ENCODE results near the gene GRB14. TPM values are rescaled to one million over a fixed set of nuclear protein-coding genes. Genes with fewer than 3 reads are reported as not detected.

The GRB14 gene
- total and polyA plus RNA-seq, 2 donors (not counting 1 experiment from before 2014, with no cell fraction given), result 0.33 to 0.34 TPM

- TF ChIP-seq EZH2 (IDR thresholded peaks at IDR 0.05; ENCODE audit: low read length, missing control alignments) (no peak), CTCF (conservative IDR thresholded peaks at IDR 0.05 in 1 of 2, IDR thresholded peaks at IDR 0.05 in 1 of 2; ENCODE audit: low read depth in 1 of 2, low read length in 2 of 2) (no peak)
- Histone ChIP-seq H3K9ac (ENCODE audit: insufficient read depth, low read length) (no peak overlapping the region), H2AFZ (ENCODE audit: low read length) (no peak overlapping the region), H3K4me2 (ENCODE audit: extremely low read depth, insufficient read depth, low read length) (no peak overlapping the region), H3K27me3 (ENCODE audit: control insufficient read depth, insufficient read depth, low read length) (no peaks in the 10 kb centered on the region), H3K79me2 (ENCODE audit: control insufficient read depth, insufficient read depth, low read length) (no peaks in the 10 kb centered on the region), H4K20me1 (ENCODE audit: control insufficient read depth, extremely low read depth, insufficient read depth, low read length) (no peaks in the 10 kb centered on the region), H3K9me3 (ENCODE audit: control insufficient read depth, insufficient read depth, low read depth, low read length) (no peaks in the 10 kb centered on the region), H3K27ac (ENCODE audit: insufficient read depth, low read length) (no peak overlapping the region), H3K4me3 (replicated peaks in 1 of 4; ENCODE audit: control extremely low read depth in 1 of 4, insufficient read depth in 1 of 4, low read depth in 3 of 4, low read length in 4 of 4) (no peak overlapping the region), H3K36me3 (ENCODE audit: control insufficient read depth, insufficient read depth, low read length) (no peaks in the 10 kb centered on the region), H3K4me1 (ENCODE audit: control insufficient read depth, extremely low read depth, insufficient read depth, low read length) (no peaks in the 10 kb centered on the region)
- no peak for DNase-seq (ENCODE audit: low read depth in 2 of 2)
Measured at GRCh38 chr2:164535280-164536025, 85.8 kb downstream of the GRB14 start.

- no peak overlapping the region for H2AFZ ChIP-seq (ENCODE audit: low read length)
Measured at GRCh38 chr2:164530464-164530863, 90.8 kb downstream of the GRB14 start.

GRCh38 chr2:164523726-164524125 is 97.6 kb downstream of the GRB14 start:
- no peaks in the 10 kb centered on the region for H4K20me1 ChIP-seq (ENCODE audit: control insufficient read depth, extremely low read depth, insufficient read depth, low read length)
- H3K9ac ChIP-seq (ENCODE audit: insufficient read depth, low read length), result no peak overlapping the region
- no peak overlapping the region for H2AFZ ChIP-seq (ENCODE audit: low read length)
- no peaks in the 10 kb centered on the region for H3K4me1 ChIP-seq (ENCODE audit: control insufficient read depth, extremely low read depth, insufficient read depth, low read length)
- TF ChIP-seq EZH2 (IDR thresholded peaks at IDR 0.05; ENCODE audit: low read length, missing control alignments), result no peak
- TF ChIP-seq CTCF (conservative IDR thresholded peaks at IDR 0.05 in 1 of 2, IDR thresholded peaks at IDR 0.05 in 1 of 2; ENCODE audit: low read depth in 1 of 2, low read length in 2 of 2), result no peak
- H3K79me2 ChIP-seq (ENCODE audit: control insufficient read depth, insufficient read depth, low read length), result no peaks in the 10 kb centered on the region
- no peak overlapping the region for H3K4me2 ChIP-seq (ENCODE audit: extremely low read depth, insufficient read depth, low read length)
- no peaks in the 10 kb centered on the region for H3K27me3 ChIP-seq (ENCODE audit: control insufficient read depth, insufficient read depth, low read length)
- no peak overlapping the region for H3K4me3 ChIP-seq (replicated peaks in 1 of 4; ENCODE audit: control extremely low read depth in 1 of 4, insufficient read depth in 1 of 4, low read depth in 3 of 4, low read length in 4 of 4)
- H3K27ac ChIP-seq (ENCODE audit: insufficient read depth, low read length), result no peak overlapping the region
- DNase-seq (ENCODE audit: low read depth in 2 of 2), result no peak
- no peaks in the 10 kb centered on the region for H3K9me3 ChIP-seq (ENCODE audit: control insufficient read depth, insufficient read depth, low read depth, low read length)
- H3K36me3 ChIP-seq (ENCODE audit: control insufficient read depth, insufficient read depth, low read length), result no peaks in the 10 kb centered on the region

More at GRCh38 chr2:164530464-164530863, 90.8 kb downstream of the GRB14 start:
- Histone ChIP-seq H3K79me2 (ENCODE audit: control insufficient read depth, insufficient read depth, low read length) (no peaks in the 10 kb centered on the region), H3K9me3 (ENCODE audit: control insufficient read depth, insufficient read depth, low read depth, low read length) (no peaks in the 10 kb centered on the region), H3K4me1 (ENCODE audit: control insufficient read depth, extremely low read depth, insufficient read depth, low read length) (no peaks in the 10 kb centered on the region), H4K20me1 (ENCODE audit: control insufficient read depth, extremely low read depth, insufficient read depth, low read length) (no peaks in the 10 kb centered on the region), H3K4me3 (replicated peaks in 1 of 4; ENCODE audit: control extremely low read depth in 1 of 4, insufficient read depth in 1 of 4, low read depth in 3 of 4, low read length in 4 of 4) (no peak overlapping the region), H3K4me2 (ENCODE audit: extremely low read depth, insufficient read depth, low read length) (no peak overlapping the region), H3K27ac (ENCODE audit: insufficient read depth, low read length) (no peak overlapping the region), H3K9ac (ENCODE audit: insufficient read depth, low read length) (no peak overlapping the region), H3K36me3 (ENCODE audit: control insufficient read depth, insufficient read depth, low read length) (no peaks in the 10 kb centered on the region), H3K27me3 (ENCODE audit: control insufficient read depth, insufficient read depth, low read length) (no peaks in the 10 kb centered on the region)
- TF ChIP-seq CTCF (conservative IDR thresholded peaks at IDR 0.05 in 1 of 2, IDR thresholded peaks at IDR 0.05 in 1 of 2; ENCODE audit: low read depth in 1 of 2, low read length in 2 of 2) (no peak), EZH2 (IDR thresholded peaks at IDR 0.05; ENCODE audit: low read length, missing control alignments) (no peak)
- no peak for DNase-seq (ENCODE audit: low read depth in 2 of 2)
